ENCODE data around the gene KCTD3.

The KCTD3 gene

GRCh38 chr1:215657047-215657446 is 89.9 kb downstream of the KCTD3 start:
- no peak for DNase-seq (ENCODE audit: low spot score)

GRCh38 chr1:215660259-215660658 is 93.2 kb downstream of the KCTD3 start:
- no peak for DNase-seq (ENCODE audit: low spot score)

- DNase-seq (ENCODE audit: low spot score), result no peak
Measured at GRCh38 chr1:215661033-215661432, 93.9 kb downstream of the KCTD3 start.

GRCh38 chr1:215665215-215665614 is 98.1 kb downstream of the KCTD3 start:
- DNase-seq (ENCODE audit: low spot score), result no peak

DNA sequence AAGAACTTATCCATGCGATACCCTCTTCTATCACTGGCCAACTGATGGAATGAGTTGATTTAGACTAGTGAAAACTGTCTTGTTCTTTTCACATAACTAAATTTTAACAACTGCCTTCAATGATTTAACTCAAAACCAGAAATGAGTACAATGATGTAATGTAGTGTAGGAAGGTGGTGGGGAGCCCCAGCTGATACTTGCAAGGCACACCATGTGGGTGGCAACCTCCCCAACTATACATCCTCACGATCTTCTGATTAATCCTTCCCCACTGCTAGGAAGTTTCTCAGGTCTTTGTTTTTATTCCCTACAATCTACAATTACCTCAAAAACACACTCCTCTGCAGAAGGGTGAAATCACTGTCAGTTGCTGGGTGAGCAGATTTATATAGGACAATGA is 100.7 kb downstream of the KCTD3 start:
- no peak for DNase-seq (ENCODE audit: low spot score)

GRCh38 chr1:215669806-215670491 is 102.8 kb downstream of the KCTD3 start:
- no peak for DNase-seq (ENCODE audit: low spot score)
